Activated gamma-delta T cell (primary cell): Measurements from ENCODE around the gene PNMA6E.

Experiments used
- DNase-seq: peaks from one replicate; lab custom pipeline; 2025; lab: John Stamatoyannopoulos, UW
- total RNA-seq, 2 donors: gene quantifications; one replicate each; lab custom pipeline; 2026; lab: John Stamatoyannopoulos, UW

Gene PNMA6E
- 0 reads per million in 2 donors for total RNA-seq

GRCh38 chrX:153401133-153401764 is at the start of gene PNMA6E:
Gene PNMA6E (minus strand): TSS chrX:153401350. CDS start chrX:153398849, 2,501 bp downstream.
- DNase-seq, result no peak

- no peak for DNase-seq
Observed at GRCh38 chrX:153450949-153451277, 49.8 kb upstream of the PNMA6E start.

- DNase-seq, result no peak
Observed at GRCh38 chrX:153450114-153450948, 49.2 kb upstream of the PNMA6E start.

GRCh38 chrX:153449368-153450113 is 48.4 kb upstream of the PNMA6E start:
- no peak for DNase-seq

- no peak for DNase-seq
Observed at GRCh38 chrX:153448556-153449367, 47.6 kb upstream of the PNMA6E start.

GRCh38 chrX:153447581-153447960 is 46.4 kb upstream of the PNMA6E start:
- DNase-seq, result no peak

- no peak for DNase-seq
Observed at GRCh38 chrX:153446950-153447580, 45.9 kb upstream of the PNMA6E start.

GRCh38 chrX:153446636-153446936 is 45.4 kb upstream of the PNMA6E start:
- DNase-seq, result no peak

GRCh38 chrX:153445856-153446635 is 44.9 kb upstream of the PNMA6E start, which contains the start of gene TREX2:
Gene TREX2 (minus strand): TSS chrX:153446056. CDS start chrX:153445430, 626 bp downstream.
- no peak for DNase-seq

- no peak for DNase-seq
Observed at GRCh38 chrX:153445106-153445855, 44.1 kb upstream of the PNMA6E start.

GRCh38 chrX:153444333-153445011 is 43.3 kb upstream of the PNMA6E start:
- no peak for DNase-seq

- DNase-seq, result no peak
Observed at GRCh38 chrX:153443476-153444332, 42.6 kb upstream of the PNMA6E start.

GRCh38 chrX:153442463-153442862 is 41.3 kb upstream of the PNMA6E start:
- DNase-seq, result no peak

GRCh38 chrX:153441981-153442380 is 40.8 kb upstream of the PNMA6E start:
- no peak for DNase-seq

- no peak for DNase-seq
Observed at GRCh38 chrX:153441296-153441695, 40.1 kb upstream of the PNMA6E start.

- DNase-seq, result no peak
Observed at GRCh38 chrX:153440556-153441135, 39.5 kb upstream of the PNMA6E start.

GRCh38 chrX:153439977-153440376 is 38.8 kb upstream of the PNMA6E start:
- no peak for DNase-seq

GRCh38 chrX:153438532-153438931 is 37.4 kb upstream of the PNMA6E start:
- DNase-seq, result no peak
